GM12891 (cell line): ENCODE measurements around the gene ZNF865.

Source experiments
- DNase-seq: peaks from one replicate; pipeline ENCODE4 v3.0.0; 2011; ENCODE audit warnings: low spot score; ENCODE audit not compliant: insufficient read length
- FAIRE-seq: peaks from 2 replicates; lab custom pipeline; 2011; peaks lifted over from hg19 to GRCh38; lab: Jason Lieb, UNC
- PAX5 ChIP-seq: IDR thresholded peaks from 2 replicates; pipeline ENCODE4 v1.6.1; 2011; ENCODE audit warnings: low read length, moderate library complexity, mild to moderate bottlenecking; ENCODE audit not compliant: insufficient read depth, severe bottlenecking
- POLR2A ChIP-seq: IDR thresholded peaks from 2 replicates; pipeline ENCODE4 v1.6.1; 2011; ENCODE audit warnings: low read depth, low read length, control low read depth
- POLR2AphosphoS5 ChIP-seq: IDR thresholded peaks from 2 replicates; pipeline ENCODE4 v1.6.1; 2011; ENCODE audit warnings: low read depth, low read length, control low read depth
- POU2F2 ChIP-seq: IDR thresholded peaks from 2 replicates; pipeline ENCODE4 v1.6.1; 2011; ENCODE audit warnings: low read depth, mild to moderate bottlenecking, control low read depth, low read length, moderate library complexity
- SPI1 ChIP-seq: IDR thresholded peaks from 2 replicates; pipeline ENCODE4 v1.6.1; 2011; ENCODE audit warnings: low read depth, low read length, control low read depth
- TAF1 ChIP-seq: IDR thresholded peaks from 2 replicates; pipeline ENCODE4 v1.6.1; 2011; ENCODE audit warnings: low read depth, low read length, control low read depth

Gene ZNF865

GRCh38 chr19:55586976-55587668 is 18.3 kb upstream of the ZNF865 start:
- TF ChIP-seq POLR2AphosphoS5, result no peak
- TF ChIP-seq PAX5, result no peak
- TF ChIP-seq POU2F2, result no peak
- TF ChIP-seq SPI1, result no peak
- no peak for TF ChIP-seq TAF1
- no peak for TF ChIP-seq POLR2A
- DNase-seq (peak; percentile 94), FAIRE-seq (peak; percentile 94)

DNA sequence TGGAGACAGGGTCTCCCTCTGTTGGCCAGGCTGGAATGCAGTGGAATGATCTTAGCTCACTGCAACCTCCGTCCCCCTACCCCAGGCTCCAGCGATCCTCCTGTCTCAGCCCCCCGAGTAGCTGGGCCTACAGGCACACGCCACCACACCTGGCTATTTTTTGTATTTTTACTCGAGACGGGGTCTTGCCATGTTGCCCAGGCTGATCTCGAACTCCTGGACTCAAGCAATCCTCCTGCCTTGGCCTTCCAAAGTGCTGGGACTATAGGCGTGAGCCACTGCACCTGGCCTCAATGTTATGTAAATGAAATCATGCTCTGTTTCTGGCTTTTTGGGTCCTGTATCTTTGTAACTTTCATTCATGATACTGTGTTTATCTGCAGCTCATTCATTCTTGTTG is 16.7 kb upstream of the ZNF865 start:
- DNase-seq, result no peak
- FAIRE-seq, result no peak
- TF ChIP-seq POLR2AphosphoS5, result no peak
- TF ChIP-seq POU2F2, result no peak
- TF ChIP-seq SPI1, result no peak

DNA sequence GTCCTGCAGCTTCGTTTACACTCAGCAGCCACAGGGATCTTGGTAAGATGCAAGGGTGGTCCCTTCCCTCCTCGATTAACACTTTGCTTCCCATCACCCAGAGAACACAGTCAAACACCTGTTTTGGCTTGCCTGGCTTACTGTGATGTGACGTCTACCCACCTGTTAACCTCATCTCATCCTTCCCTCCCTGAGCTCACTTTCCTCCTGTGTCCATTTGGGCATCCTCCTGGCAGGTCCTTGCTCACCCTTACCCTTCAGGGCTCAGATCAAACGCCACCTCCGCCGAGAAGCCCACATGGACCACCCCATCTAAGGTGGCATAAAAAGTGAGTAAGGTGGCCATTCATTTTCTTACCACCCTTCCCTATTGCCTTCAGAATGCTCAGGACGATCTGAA is 15.3 kb upstream of the ZNF865 start:
- DNase-seq (no peak), FAIRE-seq (no peak)

GRCh38 chr19:55590617-55591016 is 14.8 kb upstream of the ZNF865 start:
- no peak for DNase-seq
- no peak for TF ChIP-seq PAX5
- FAIRE-seq, result no peak

More for the DNA sequence above, 15.3 kb upstream of the ZNF865 start:
- TF ChIP-seq SPI1 (no peak), TAF1 (no peak), POLR2AphosphoS5 (no peak), POLR2A (no peak), PAX5 (no peak), POU2F2 (no peak)

DNA sequence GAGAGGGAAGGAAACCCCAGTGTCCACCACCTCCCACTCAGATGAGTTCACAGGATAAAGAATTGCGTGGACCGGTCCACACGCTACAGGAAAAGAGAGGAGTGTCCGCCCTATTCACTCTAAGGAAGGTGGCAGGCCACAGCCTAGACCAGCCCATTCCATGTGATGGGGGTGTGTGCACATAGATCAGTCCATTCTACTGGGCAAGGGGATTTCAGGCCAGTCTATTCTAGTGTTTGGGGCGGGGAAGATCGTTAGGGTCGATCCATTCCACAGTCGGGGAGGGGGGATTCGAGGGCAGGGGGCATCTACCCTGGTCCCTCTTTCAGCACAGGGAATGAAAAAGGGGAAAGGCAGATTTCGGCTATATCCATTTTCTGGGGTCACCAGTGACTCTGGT is 13.9 kb upstream of the ZNF865 start:
- DNase-seq (no peak), FAIRE-seq (no peak)
- TF ChIP-seq SPI1, result no peak
- no peak for TF ChIP-seq PAX5
- TF ChIP-seq POLR2A, result no peak
- no peak for TF ChIP-seq POU2F2
- TF ChIP-seq TAF1, result no peak
- TF ChIP-seq POLR2AphosphoS5, result no peak

GRCh38 chr19:55592391-55593090 is 12.9 kb upstream of the ZNF865 start:
- TF ChIP-seq SPI1 (no peak), POLR2A (no peak), POU2F2 (no peak), PAX5 (no peak), TAF1 (no peak), POLR2AphosphoS5 (no peak)
- no peak for FAIRE-seq

DNA sequence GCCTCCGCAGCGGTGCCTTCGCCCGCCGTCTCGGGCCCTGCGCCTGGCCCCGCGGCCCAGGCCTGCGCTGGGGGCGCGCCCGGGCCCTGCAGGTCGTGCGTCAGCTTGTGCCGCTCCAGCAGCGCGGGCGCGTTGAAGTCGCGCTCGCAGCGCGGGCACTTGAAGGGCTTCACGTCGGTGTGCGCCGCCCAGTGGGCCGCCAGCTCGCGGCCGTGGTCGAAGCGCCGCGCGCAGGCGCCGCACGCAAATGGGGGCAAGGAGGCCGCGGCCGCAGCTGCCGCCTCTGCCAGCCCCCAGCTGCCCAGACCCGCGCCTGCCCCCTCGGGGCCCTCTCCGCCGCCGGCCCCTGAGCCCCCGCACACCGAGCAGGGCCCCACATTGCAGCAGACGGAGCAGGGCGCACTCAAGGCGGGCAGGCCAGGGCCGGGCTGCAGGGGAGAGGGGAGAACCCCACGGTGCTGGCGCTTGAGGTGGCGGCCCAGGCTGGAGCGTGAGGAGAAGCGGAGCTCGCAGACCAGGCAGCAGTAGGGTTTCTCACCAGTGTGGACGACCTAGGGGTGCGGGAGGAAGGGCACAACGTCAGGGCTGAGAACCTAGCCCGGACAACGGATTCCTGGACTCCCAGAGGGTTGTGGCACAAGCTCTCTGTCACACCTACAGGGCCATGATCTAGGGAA is 12.2 kb upstream of the ZNF865 start:
- TF ChIP-seq SPI1 (no peak), POLR2A (no peak), POU2F2 (no peak), TAF1 (no peak)
- no peak for FAIRE-seq
- DNase-seq, result no peak

More at GRCh38 chr19:55592391-55593090, 12.9 kb upstream of the ZNF865 start:
- DNase-seq, result no peak

- FAIRE-seq (no peak), DNase-seq (no peak)
- TF ChIP-seq TAF1 (no peak), POLR2AphosphoS5 (no peak), POLR2A (no peak), SPI1 (no peak), PAX5 (no peak), POU2F2 (no peak)
These were observed 10.4 kb upstream of the ZNF865 start for GRCh38 chr19:55594996-55595545.

GRCh38 chr19:55596304-55596703 is 9.1 kb upstream of the ZNF865 start:
- FAIRE-seq (no peak), DNase-seq (no peak)
- TF ChIP-seq POU2F2 (no peak), POLR2A (no peak)

DNA sequence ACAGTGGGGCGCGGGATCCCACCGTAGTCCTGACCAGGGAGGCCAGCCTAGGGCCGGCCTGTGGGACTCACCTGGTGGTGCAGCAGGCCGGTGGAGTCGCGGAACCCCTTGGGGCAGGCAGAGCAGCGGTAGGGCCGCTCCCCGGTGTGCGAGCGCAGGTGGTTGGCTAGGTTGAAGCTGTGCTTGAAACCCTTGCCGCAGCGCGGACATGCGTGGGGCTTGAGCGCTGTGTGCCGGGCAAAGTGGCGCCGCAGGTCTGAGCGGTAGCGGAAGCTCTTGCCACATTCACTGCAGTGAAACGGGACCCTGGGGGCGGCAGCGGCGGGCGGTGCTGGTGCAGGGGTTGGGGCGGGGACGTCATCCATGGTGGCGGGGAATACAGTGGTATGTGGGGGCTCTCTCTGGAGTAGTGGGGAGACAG is 7.9 kb upstream of the ZNF865 start:
- FAIRE-seq (no peak), DNase-seq (no peak)
- no peak for TF ChIP-seq SPI1
- no peak for TF ChIP-seq POU2F2
- no peak for TF ChIP-seq PAX5
- no peak for TF ChIP-seq TAF1
- TF ChIP-seq POLR2AphosphoS5, result no peak
- no peak for TF ChIP-seq POLR2A

- no peak for TF ChIP-seq SPI1
- TF ChIP-seq POLR2A, result no peak
- no peak for TF ChIP-seq POLR2AphosphoS5
- no peak for TF ChIP-seq TAF1
- no peak for TF ChIP-seq PAX5
- no peak for TF ChIP-seq POU2F2
- DNase-seq (no peak), FAIRE-seq (no peak)
These were observed 7.4 kb upstream of the ZNF865 start for GRCh38 chr19:55598034-55598433.
